NCI-H748 (cell line): ENCODE results near the gene PINLYP.
A peak's percentile ranks its signal among the peaks of the same experiment; 100 is the strongest.
"Not testable (repeated sequence)": the region's sequence is repeated elsewhere in the genome, so short reads cannot be mapped to it uniquely, and the experiment has no call there.

Experiments used
- DNase-seq: peaks from one replicate; lab custom pipeline; 2025; ENCODE audit not compliant: unreplicated experiment; lab: John Stamatoyannopoulos, UW

Gene PINLYP

DNA sequence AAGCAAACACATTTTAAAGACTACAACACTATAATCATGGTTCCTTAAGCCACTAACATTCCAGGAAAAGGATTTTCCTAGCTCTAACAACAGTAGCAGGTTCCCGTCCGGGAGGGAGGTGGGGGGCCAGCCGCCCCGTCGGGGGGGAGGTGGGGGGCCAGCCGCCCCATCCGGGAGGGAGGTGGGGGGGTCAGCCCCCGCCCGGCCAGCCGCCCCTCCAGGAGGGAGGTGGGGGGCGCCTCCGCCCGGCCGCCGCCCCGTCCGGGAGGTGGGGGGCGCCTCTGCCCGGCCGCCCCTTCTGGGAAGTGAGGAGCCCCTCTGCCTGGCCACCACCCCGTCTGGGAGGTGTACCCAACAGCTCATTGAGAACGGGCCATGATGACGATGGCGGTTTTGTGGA lies 27.7 kb upstream of the PINLYP start:
- DNase-seq = not testable (repeated sequence)

DNA sequence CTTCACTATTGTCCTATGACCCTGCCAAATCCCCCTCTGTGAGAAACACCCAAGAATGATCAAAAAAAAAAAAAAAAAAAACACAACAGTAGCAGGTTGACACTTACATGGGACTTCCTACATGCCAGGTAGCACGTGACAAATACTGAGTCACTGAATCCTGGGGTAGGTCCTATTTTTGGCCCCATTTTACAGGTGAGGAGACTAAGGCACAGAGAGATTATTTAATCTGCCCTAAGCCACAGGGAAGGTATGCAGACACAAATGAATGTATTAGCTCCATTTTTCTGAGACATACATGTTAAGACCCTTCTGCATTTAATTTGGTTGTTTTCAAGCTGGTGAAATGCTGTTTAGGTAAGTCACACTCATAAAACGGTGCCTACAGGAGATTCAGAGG lies 26.9 kb upstream of the PINLYP start:
- no peak for DNase-seq

DNA sequence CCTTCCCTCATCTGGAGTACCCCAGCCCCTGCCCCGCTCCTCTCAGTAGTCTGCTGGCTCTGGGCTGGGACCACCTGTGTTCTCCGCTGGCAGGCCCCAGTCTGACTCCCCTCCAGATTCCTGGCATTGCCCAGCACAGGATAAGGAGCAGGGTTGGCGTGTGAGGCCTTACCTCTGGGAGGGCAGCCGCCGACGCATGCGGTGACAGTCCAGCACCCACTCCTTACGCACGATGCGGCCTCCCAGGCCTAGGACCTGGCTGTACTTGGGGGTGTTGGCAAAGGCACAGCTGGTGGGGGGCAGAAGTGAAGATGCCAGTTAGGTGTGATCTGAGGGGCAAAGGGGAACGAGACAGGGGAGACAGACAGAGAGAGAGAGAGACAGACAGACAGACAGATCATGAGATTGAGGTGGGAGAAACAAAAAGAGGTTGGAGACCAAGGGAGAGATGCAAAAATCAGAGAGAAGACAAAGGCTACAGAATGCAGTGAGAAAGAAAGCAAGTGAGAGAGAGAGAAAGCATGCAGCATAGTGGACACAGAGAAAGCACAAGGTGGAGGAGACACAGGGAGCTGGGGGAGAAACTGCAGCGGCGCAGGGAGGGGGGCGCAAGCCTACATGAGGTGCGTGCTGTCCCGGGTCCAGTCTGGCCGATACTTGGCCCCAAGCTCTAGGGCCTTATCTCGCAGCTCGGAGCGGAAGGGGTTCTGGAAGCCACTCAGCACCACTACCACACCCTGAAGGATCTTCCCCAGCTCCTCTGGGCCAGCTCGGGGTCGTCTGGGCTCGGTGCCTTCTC lies 24.0 kb upstream of the PINLYP start:
- DNase-seq = no peak

DNA sequence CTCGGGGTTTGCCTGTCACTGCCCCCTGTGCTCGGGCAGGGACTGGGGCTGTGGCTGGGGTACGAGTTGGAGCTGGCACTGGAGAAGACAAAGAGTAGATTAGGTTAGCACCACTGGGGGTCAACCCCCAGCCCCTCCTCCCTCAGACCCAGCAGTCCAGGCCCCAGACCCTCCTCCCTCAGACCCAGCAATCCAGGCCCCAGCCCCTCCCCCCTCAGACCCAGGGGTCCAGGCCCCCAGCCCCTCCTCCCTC lies 23.5 kb upstream of the PINLYP start:
- DNase-seq = no peak

DNA sequence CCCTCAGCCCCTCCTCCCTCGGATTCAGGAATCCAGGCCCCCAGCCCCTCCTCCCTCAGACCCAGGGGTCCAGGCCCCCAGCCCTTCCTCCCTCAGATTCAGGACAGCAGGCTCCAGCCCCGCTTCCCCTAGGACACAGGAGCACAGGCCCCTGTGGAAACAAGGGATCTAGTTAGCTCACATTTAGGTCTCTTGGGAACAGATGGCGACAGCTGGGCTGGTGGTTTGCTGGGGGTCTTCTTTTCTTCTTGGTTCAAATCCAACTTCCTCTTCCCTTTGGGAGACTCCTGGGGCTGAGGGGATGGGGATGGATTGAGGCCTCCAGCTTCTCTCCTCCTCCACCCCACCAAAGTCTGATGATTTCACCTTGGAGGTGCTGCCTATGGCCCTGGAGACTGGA lies 23.0 kb upstream of the PINLYP start:
- DNase-seq = no peak

DNA sequence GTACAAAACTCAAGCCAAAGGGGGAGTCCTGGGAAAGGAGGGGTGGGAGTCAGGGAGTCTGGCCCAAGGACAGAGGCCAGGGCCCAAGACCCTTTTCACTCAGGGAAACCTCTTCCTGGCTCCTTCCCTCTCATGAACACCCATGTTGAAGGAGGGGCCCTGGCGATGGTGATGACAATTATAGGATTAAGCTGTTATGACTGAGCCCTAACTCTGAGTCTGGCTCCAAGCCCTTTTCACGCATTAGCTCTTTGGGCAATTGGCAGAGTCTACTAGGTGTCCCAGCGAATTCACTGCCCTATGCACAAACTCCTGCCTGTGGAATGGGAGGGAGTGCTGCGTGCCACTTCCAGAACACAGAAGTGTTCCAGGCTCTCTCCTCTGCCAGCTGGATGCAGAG lies 21.9 kb upstream of the PINLYP start:
- DNase-seq = no peak

DNA sequence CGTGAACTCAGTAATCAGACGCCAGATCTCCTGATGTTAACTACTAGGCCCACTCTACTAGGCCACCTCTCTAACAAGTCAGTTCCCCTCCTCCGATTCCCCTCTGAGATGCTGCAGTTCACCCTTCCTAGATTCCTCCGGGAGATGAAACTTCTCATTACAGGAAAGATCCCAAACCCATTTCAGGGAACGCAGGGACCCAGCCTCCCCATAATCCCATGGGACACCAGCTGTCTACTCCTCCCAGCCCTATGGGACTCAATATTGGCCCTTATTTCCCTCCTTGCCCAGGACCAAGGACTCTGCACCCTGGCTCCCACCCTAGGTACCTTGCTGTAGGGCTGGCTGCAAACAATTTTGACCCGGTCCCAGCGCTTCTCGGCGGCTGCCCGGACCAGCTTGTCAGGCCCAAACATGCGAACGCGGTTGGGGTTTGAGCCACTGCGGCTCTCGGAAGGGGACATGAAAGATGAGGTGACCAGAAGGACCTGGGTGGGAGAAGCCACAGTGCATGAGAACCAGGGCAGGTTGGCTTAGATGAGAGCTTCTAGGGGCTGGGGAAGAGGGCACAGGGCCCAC lies 21.2 kb upstream of the PINLYP start:
- DNase-seq = no peak

DNA sequence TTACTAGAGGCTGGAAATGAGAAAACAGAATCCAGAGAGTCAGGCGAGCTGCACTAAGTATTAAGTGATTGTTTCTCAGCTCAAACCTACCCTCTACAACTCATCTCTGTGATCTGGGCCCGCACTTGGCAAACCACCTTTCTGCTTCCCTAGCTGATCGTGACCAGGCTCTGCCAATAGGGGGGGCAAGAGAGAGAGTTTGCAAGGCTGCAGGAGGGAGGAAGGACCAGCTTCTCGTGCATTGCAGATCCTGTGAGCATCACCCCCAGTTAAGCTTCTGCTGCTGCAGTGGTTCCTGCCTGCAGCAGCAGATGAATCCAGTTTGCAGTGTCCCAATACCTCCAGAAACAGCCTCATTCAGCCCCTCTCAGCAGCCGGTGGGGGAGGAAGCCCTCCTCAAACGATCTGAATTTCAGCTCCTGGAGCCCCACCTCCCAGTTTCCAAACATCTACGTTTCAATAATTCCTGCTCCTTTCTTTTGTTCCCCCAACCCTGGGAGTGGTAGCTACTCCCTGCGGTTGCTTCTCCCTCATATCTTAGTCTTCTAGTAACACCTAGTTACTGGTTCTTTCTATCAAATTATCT lies 20.3 kb upstream of the PINLYP start:
- DNase-seq = peak; percentile 65

DNA sequence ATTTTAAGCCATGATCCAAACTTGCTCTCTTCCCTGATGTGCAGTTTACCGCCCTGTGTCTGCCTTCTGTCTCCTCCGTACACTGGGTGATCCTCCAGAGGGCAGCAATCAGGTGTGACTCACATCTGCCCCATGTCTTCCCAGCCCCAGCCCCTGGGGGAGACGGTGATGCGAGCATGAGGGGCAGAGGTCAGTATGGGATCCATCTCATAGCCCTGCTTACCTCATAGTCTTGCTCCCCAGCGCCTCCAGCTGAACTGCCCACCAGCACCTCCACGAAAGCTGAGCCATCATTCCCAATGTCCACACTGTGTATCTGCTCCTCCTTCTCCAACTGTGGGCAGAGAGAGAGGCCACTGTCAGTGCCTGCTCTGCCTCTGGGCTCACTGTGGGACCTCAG lies 14.9 kb upstream of the PINLYP start:
- DNase-seq = no peak

DNA sequence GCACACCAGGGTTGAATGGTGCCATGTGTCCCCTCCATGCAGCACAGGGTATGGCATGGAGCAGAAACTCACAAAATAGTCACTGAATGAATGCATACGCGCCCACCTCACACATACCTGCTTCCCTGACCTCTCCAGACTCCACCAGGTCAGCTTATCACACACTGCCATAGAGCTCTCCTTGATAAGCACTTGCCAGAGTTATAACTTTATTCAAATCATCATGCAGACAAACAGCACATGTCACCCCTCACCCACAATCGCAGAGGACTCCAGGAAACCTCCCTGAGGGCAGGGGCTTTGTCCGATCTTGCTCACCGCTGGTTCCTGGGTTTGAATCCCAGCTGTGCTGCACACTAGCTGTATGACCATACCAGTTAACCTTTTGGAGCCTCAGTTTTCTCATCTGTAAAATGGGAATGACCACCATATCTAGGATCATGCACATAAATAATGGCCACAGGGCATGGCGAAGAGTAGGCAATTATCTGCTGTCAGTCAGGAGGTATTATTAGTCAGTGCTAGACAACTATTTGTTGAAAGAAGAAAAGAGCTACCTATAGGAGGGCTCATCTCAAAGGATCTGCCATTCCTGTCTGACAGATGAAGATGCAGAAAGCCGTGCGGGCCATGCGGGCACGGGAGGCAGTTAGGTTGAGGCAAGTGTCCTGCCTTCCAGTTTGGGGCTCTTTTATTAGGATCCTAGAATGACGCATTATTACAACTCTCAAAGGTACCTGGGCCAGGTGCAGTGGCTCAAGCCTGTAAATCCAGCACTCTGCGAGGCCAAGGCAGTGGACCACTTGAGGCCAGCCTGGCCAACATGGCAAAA lies 14.2 kb upstream of the PINLYP start:
- DNase-seq = no peak

DNA sequence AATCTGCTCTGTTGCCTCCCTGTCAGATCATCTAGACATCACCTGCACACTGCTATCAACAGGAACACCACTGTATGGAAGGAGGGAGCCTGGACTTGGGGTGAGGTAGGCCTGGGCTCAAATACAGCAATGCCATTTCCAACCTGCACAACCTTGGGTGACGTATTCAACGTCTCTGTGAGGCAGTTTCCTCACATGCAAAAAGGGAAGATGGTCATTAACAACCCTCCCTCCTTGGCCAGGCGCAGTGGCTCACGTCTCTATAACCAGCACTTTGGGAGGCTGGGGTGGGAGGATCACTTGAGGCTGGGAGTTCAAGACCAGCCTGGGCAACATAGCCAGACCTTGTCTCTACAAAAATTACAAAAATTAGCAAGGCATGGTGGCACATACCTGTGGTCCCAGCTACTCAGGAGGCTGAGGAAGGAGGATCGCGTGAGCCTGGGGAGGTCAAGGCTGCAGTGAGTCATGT lies 13.3 kb upstream of the PINLYP start:
- no peak for DNase-seq

DNA sequence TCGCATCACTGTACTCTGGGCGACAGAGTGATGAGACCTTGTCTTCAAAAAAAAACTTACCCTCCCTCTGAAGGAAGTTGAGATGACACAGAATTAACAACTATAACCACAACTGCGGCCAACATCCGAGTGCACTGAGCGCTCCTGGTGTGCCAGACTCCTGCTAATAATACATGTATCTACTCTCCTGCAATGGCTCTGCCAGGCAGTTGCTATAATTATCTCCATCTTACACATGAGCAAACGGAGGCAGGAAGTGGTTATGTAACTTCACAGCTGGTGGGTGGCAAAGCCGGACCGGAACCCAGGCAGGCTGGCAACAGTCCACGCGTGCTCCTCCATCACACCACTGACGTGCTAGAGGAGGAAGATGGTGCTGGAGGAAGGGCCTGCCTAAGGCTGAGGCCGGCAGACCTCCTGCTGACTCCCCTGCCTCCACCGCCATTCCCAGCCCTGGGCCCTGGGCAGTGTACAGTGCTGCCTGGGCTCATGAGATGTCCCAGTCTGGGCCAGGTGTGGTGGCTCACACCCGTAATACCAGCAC lies 12.8 kb upstream of the PINLYP start:
- DNase-seq = peak; percentile 26

DNA sequence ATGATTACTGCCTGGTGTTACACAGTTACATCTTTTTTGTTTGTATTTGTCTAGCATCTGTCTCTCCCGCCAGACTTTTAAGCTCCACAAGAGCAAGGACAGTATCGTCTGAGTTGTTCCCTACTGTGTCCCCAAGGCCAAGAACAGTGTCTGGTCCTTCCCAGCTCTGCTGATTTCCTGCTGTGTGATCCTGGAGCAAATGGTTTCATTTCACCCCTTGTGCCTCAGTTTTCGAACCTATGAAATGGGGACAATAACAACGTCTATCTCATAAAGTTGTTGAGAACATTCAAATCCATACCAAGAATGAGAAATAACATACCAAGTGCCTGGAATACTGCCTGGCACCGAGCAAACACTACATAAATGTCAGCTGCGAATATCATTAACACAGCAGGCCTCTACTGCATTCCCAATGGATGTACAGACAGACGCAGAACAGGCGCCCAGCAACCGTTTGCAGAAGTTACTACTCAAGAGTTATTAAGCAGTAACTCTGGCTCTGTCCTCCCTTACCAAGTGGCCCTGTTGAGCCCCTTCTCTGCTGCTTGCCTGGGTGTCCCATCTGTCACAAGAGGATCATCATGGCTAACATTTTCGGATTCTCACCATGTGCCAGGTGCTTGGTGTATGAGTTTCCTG lies 11.7 kb upstream of the PINLYP start:
- no peak for DNase-seq

DNA sequence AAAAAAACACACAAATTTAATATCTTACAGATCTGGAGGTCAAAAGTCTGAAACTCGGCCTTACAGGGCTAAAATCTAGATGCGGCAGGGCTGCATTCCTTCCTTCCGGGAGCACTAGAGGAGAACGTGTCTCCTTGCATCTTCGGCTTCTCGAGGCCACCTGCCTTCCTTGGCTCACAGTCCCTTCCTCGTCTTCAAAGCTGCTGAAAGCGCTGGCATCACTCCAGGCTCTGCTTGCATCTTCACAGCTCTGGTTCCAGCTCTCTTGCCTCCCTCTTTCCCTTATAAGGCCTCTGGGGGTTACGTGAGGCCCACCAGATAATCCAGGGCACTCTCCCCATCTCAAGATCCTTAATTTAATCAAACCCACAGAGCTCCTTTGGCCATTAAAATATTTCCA lies 10.8 kb upstream of the PINLYP start:
- DNase-seq = no peak

DNA sequence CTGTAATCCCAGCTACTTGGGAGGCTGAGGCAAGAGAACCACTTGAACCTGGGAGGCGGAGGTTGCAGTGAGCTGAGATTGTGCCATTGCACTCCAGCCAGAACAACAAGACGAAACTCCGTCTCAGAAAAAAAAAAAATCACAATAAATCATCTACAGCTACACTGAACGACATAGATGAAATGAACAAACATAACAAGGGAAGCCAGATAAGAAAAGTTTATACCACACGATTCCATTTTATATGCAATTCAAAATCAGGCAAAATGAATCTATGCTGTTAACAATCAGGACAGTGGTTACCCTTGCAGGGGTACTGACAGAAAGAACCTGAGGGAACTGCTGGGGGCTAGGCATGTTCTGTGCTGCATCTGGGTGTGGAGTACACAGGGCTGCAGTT lies 5.9 kb upstream of the PINLYP start:
- DNase-seq = no peak

DNA sequence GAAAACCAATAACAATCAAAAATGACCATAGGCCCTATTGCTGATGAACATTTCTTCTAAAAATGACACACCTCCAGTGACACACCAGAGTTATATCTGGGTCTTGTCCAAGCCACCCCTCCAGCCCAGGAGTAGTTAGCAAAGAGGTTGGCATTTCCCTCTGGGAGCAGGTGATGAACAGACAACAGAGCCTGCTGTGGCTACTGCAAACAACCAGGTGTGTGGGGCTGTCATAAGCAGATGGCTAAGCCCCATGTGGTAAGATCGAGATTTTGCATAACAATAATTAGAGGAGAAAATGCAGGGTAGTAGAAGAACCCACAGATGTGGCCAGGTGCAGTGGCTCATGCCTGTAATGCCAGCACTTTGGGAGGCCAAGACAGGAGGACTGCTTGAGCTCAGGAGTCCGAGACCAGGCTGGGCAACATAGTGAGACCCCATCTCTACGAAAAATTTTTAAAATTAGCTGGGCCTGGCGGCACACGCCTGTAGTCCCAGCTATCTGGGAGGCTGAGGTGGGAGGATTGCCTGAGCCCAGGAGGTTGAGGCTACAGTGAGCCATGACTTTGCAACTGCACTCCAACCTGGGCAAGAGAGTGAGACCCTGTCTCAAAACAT lies 5.3 kb upstream of the PINLYP start:
- DNase-seq = peak; percentile 89

DNA sequence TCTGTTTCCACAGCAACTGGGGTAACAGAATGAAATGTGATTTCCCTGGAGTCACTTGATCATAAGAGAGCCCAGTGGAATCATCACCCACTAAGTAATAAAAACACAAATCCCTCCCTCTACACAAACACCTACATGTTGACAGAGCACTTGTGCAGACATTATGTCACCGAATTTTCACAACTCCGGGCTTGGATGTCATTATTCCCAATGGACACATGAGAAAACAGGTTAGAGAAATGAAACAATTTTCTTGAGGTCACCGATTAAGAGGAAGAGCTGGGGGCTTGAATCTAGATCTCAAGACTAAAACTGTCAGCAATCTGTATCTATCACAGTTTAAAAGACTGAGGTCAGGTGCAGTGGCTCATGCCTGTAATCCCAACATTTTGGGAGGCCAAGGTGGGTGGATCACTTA lies 3.4 kb upstream of the PINLYP start:
- peak; percentile 98 for DNase-seq

DNA sequence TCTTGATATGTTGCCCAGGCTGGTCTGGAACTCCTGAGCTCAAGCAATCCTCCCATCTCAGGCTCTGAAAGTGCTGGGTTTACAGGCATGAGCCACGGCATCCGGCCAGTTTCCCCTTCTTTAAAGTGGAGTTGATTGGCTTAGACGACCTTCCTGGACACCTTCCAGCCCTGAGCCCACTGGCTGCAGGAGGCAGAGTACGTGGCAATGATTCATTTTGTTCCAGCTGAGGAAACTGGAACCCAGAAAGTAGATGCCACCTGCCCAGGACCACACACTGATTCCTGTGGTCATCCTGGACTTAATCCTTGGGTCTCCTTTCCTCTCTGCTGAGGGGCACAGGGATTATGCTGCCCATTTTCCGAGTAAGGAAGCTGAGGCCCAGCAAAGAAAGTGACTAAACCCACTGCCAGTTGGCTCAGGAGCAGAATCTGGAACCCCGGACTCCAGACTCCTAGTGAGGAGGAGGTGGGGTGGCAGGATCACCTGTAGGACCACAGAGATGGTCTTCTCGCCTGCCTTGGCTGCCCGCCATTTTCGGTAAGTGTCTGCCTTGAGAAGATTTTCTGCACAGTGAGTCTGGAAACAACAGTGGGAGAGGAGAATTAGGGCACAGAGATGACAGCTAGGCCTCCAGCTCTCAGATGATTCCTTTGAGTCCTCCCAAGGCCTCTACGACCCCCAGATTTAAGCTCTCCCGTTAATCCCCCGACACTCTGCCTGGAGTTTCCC lies 1.0 kb upstream of the PINLYP start:
- peak; percentile 36 for DNase-seq

DNA sequence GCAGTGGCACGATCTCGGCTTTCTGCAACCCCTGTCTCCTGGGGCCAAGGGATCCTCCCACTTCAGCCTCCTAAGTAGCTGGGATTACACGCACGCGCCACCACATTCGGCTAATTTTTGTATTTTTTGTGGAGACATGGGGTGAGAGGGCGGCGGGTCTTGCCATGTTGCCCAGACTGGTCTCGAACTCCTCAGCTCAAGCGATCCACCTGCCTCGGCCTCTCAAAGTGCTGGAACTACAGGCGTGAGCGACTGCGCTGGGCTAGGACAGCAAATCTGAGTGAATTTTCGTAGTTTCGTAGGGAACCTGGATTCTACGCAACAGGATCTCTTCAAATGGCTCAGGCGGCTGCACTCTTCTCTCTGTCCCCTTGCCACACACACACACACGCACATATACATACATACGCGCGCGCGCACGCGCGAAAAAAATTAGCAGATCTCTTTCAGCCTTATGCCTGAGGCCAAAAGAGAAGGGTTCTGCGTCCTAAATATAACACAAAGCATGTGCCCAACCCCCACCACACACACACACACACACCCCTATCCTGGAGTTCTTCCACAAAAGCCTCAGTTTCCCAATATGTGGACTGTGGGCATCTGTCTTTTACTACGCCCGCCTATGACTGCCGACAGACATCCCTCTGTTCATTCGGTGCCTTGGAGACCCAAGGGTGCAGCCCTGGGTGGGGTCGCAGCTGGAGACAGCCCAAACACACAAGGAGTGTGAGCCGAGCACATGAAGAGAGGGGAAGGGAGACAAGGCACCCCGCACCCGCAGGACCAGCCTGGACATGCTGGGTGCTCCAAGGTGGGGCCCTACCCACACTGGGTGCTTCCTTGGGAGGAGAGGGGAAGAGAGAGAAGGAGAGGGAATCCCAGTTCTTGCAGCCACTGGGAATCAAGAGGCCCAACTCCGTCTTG lies 616 bp downstream of the PINLYP start:
- DNase-seq = peak; percentile 29
